ENCODE data around the gene PTCH2. TPM values are rescaled to one million over a fixed set of nuclear protein-coding genes. Genes with fewer than 3 reads are reported as not detected.

PTCH2 gene, protein sequence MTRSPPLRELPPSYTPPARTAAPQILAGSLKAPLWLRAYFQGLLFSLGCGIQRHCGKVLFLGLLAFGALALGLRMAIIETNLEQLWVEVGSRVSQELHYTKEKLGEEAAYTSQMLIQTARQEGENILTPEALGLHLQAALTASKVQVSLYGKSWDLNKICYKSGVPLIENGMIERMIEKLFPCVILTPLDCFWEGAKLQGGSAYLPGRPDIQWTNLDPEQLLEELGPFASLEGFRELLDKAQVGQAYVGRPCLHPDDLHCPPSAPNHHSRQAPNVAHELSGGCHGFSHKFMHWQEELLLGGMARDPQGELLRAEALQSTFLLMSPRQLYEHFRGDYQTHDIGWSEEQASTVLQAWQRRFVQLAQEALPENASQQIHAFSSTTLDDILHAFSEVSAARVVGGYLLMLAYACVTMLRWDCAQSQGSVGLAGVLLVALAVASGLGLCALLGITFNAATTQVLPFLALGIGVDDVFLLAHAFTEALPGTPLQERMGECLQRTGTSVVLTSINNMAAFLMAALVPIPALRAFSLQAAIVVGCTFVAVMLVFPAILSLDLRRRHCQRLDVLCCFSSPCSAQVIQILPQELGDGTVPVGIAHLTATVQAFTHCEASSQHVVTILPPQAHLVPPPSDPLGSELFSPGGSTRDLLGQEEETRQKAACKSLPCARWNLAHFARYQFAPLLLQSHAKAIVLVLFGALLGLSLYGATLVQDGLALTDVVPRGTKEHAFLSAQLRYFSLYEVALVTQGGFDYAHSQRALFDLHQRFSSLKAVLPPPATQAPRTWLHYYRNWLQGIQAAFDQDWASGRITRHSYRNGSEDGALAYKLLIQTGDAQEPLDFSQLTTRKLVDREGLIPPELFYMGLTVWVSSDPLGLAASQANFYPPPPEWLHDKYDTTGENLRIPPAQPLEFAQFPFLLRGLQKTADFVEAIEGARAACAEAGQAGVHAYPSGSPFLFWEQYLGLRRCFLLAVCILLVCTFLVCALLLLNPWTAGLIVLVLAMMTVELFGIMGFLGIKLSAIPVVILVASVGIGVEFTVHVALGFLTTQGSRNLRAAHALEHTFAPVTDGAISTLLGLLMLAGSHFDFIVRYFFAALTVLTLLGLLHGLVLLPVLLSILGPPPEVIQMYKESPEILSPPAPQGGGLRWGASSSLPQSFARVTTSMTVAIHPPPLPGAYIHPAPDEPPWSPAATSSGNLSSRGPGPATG
- 0.12 TPM in 1 of 2 replicates, not detected in the other for total RNA-seq (2014; rRNA removed)
- Bru-seq, nascent RNA = percentile 34 among the genes with signal in this experiment
- BruChase-seq, experiment 1, labeled RNA remaining after a 6-hour chase = percentile 57 among the genes with signal in this experiment
- percentile 57 among the genes with signal in this experiment for BruChase-seq, experiment 2, labeled RNA remaining after a 2-hour chase
- long read RNA-seq = 0 reads

DNA sequence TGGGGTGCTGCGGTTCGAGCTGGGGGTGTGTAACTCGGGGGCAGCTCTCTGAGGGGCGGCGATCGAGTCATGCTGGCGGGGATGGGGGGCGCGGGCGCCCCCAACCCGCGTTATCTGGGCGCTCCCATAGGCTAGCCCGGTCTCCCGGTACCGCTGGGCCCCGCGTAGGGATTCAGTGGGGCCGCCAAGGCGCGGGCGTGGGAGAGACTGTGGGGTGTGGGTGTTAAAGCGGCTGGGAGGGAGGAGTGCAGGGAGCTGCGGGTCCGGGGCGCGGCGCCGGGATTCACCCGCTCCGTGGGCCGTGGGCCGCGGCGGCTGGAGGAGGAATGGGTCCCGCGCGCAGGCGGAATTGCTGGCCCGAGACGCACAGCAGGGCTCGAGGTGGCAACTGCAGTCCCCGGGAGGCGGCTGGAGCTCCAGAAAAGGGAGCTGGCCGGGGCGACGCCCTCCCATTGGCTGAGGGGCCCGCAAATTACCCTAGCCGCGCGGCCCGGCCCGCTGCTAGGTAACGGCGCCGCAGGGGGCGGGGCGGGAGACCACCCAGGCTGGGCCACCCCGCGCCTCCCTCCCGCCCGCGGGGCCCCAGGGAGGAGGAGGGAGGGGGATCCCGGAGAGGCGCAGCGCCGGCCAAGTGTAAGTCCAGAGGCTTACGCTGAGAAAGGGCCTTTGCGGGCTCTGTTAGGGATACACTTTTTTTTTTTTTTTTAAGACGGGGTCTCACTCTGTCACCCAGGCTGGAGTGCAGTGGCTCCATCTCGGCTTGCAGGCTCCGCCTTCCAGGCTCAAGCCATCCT lies at the start of gene PTCH2:
PTCH2 (minus strand) TSS at position 392 of the 794 bp plus-strand sequence; CDS start at position 71, 321 bp downstream.
- peak within 1 kb of the TSS; percentile 65 for H2AFZ ChIP-seq (ENCODE audit: low read length)
- H3K4me1 ChIP-seq (ENCODE audit: insufficient read depth, low read length) = no peaks in the 10 kb centered on the region
- ChIA-PET CTCF (no interaction called here), POLR2A (ENCODE audit: unreplicated experiment) (interaction anchor here (0.6 kb wide), 1 partner anchor 23 kb away, joined by 3 read pairs; no protein-coding TSS in a partner anchor)
- no peaks in the 10 kb centered on the region for H3K27me3 ChIP-seq (ENCODE audit: low read length)
- no peaks in the 10 kb centered on the region for H3K79me2 ChIP-seq (ENCODE audit: low read length)
- H3K9me2 ChIP-seq (replicated peaks; ENCODE audit: low read length) = no peaks in the 10 kb centered on the region
- no peaks in the 10 kb centered on the region for H3K36me3 ChIP-seq (ENCODE audit: low read depth, low read length)
- no peak within 1 kb of the TSS for H3K27ac ChIP-seq (ENCODE audit: low read length)
- intact Hi-C loops (cut with micrococcal nuclease) = no loop called here
- no peaks in the 10 kb centered on the region for H3F3A ChIP-seq (ENCODE audit: low read length, unreplicated experiment)
- H3K9me3 ChIP-seq (ENCODE audit: low read length) = no peaks in the 10 kb centered on the region
- H3K9ac ChIP-seq (ENCODE audit: low read length) = peak within 1 kb of the TSS; percentile 22; the same call in 1 of the 2 replicates
- H3K4me3 ChIP-seq (ENCODE audit: low read length) = peak within 1 kb of the TSS; percentile 65
- H3K4me2 ChIP-seq (ENCODE audit: low read length) = peak within 1 kb of the TSS; percentile 87
- no peaks in the 10 kb centered on the region for H4K20me1 ChIP-seq (ENCODE audit: low read length)
- TF ChIP-seq EZH2 (IDR thresholded peaks at IDR 0.05; ENCODE audit: low read length, unreplicated experiment) (no peak), EZH2phosphoT487 (IDR thresholded peaks at IDR 0.05; ENCODE audit: borderline replicate concordance, low read length) (no peak)
- TF ChIP-seq, protein P1, sequence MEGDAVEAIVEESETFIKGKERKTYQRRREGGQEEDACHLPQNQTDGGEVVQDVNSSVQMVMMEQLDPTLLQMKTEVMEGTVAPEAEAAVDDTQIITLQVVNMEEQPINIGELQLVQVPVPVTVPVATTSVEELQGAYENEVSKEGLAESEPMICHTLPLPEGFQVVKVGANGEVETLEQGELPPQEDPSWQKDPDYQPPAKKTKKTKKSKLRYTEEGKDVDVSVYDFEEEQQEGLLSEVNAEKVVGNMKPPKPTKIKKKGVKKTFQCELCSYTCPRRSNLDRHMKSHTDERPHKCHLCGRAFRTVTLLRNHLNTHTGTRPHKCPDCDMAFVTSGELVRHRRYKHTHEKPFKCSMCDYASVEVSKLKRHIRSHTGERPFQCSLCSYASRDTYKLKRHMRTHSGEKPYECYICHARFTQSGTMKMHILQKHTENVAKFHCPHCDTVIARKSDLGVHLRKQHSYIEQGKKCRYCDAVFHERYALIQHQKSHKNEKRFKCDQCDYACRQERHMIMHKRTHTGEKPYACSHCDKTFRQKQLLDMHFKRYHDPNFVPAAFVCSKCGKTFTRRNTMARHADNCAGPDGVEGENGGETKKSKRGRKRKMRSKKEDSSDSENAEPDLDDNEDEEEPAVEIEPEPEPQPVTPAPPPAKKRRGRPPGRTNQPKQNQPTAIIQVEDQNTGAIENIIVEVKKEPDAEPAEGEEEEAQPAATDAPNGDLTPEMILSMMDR (conservative IDR thresholded peaks at IDR 0.05; ENCODE audit: low read depth, low read length) = no peak
- DNase-seq (peak; percentile 32), ATAC-seq (peak; percentile 89)
- no TSS peak for BruUV-seq (replicated peaks)

DNA sequence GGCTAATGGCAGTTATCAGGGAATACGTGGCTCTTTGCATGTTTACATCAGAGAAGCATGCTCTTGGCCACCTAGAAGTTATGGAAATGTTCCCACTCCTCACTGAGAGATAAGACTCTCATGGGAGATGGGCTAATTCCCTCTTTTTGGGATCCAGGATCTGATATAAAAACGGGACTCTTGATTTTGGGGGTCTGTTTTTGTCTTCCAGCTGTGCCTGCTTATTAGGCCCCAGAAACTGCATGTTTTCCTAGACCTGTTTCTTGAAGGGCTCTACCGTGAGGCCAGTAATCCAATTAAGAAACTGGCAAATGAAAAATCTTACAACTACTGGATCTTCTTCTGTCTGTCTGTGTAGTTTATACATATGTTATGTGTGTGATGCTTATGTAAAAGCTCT lies 47.0 kb upstream of the PTCH2 start:
- Histone ChIP-seq H3K27ac (ENCODE audit: low read length) (no peak overlapping the region), H3K27me3 (ENCODE audit: low read length) (no peaks in the 10 kb centered on the region), H4K20me1 (ENCODE audit: low read length) (no peaks in the 10 kb centered on the region), H3K4me2 (ENCODE audit: low read length) (no peak overlapping the region), H3K9me2 (replicated peaks; ENCODE audit: low read length) (no peaks in the 10 kb centered on the region), H3F3A (ENCODE audit: low read length, unreplicated experiment) (no peaks in the 10 kb centered on the region), H3K79me2 (ENCODE audit: low read length) (no peaks in the 10 kb centered on the region), H3K36me3 (ENCODE audit: low read depth, low read length) (peaks cover 65% of the 10 kb centered on the region), H3K4me1 (ENCODE audit: insufficient read depth, low read length) (peaks cover 8% of the 10 kb centered on the region; the same call in 1 of the 2 replicates), H3K9me3 (ENCODE audit: low read length) (peaks cover 6% of the 10 kb centered on the region; the same call in 1 of the 2 replicates), H3K9ac (ENCODE audit: low read length) (no peak overlapping the region), H2AFZ (ENCODE audit: low read length) (no peak overlapping the region), H3K4me3 (ENCODE audit: low read length) (no peak overlapping the region)
- ChIA-PET CTCF (no interaction called here), POLR2A (ENCODE audit: unreplicated experiment) (no interaction called here)
- ATAC-seq (no peak), DNase-seq (no peak)
- TF ChIP-seq EZH2phosphoT487 (IDR thresholded peaks at IDR 0.05; ENCODE audit: borderline replicate concordance, low read length) (no peak), EZH2 (IDR thresholded peaks at IDR 0.05; ENCODE audit: low read length, unreplicated experiment) (no peak)
- TF ChIP-seq, protein P1 (conservative IDR thresholded peaks at IDR 0.05; ENCODE audit: low read depth, low read length) = no peak
- intact Hi-C loops (cut with micrococcal nuclease) = no loop called here
- no TSS peak for BruUV-seq (replicated peaks)
